Activated CD8-positive, alpha-beta memory T cell treated with anti-CD3 and anti-CD28 coated beads, Interleukin-2, amount 50 U/mL, for 1 hour (primary cell): ENCODE results near the gene AFF4.

Experiments
- DNase-seq: peaks from one replicate; pipeline ENCODE4 v3.0.0-alpha.2; 2020; ENCODE audit errors: extremely low read depth

AFF4 gene

DNA sequence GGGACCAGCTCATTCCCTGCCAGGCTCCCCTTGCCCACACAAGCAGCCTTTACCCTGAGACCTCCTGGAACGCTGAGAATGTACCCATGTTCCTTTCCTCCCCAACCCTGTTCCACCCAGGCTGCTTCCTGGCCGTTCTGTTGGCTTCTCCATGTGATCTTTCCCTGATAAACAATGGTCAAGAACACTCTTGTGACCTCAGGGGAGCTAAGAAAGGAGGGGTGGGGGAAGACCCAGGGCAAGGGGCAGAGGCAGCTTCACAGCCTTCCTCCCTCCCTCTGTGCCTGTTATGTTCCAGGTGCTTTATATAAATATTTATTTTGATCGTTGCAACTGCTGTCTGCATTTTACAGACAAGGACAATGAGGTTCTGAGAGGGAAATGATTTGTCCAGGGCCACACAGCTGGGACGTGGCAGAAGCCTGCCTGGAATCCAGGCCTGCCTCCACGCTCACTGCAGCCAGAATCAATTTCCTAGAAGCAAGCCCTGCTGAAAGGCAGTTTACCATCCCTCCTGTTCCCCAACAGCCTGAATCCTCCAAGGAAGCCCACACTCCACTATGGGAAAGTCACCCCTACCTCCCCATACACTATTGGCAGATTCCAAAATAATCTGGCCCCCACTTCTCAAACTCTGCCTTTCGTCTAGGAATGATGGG is 136.9 kb downstream of the AFF4 start:
- DNase-seq, result no peak

DNA sequence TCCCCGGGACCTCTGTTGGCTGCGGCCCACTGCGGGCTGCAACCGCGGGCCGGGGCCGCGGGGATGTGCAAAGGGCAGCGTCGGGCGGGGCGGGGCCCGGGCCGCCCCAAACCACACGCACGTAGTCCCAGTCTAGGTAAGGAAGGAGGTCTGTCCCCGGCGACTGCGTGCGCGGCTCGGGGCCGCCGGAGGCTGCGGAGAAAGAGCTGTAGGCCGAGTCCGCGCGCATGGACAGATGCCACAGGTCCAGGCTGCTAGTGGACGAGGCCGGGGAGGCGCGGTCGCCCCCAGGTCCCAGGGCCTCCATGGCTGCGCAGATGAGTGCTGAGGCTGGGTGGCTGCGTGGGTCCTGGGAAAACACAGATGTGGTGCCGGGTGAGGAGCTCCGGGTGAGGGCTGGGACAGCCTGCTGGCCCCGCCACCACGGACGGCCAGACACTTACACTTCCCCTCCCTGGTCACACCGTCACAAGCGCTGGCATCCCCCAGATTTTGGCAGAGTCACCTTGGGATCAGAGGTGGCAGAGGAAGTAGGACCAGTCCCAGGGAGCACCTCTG is 137.5 kb downstream of the AFF4 start:
- no peak for DNase-seq
